ENCODE data around the gene ADAMTSL1. TPM values are rescaled to one million over a fixed set of nuclear protein-coding genes. Genes with fewer than 3 reads are reported as not detected.
"Not testable (repeated sequence)": the region's sequence is repeated elsewhere in the genome, so short reads cannot be mapped to it uniquely, and the experiment has no call there.

Gene ADAMTSL1
- total RNA-seq, 4 donors from 2014 or later = 2.8 to 26.4 (median 9.4) TPM

GRCh38 chr9:18869725-18870124, 395.8 kb downstream of the ADAMTSL1 start:
- H3K4me3 ChIP-seq = no peak overlapping the region
- H3K27ac ChIP-seq = no peak overlapping the region
- H3K36me3 ChIP-seq = no peaks in the 10 kb centered on the region
- DNase-seq = no peak
- no peaks in the 10 kb centered on the region for H3K27me3 ChIP-seq
- H3K9me3 ChIP-seq = no peaks in the 10 kb centered on the region
- TF ChIP-seq POLR2A (IDR thresholded peaks at IDR 0.05) (no peak), CTCF (IDR thresholded peaks at IDR 0.05) (no peak)
- H3K4me1 ChIP-seq = no peaks in the 10 kb centered on the region

- H3K4me1 ChIP-seq = no peaks in the 10 kb centered on the region
- H3K4me3 ChIP-seq = no peak overlapping the region
- DNase-seq = no peak
- no peaks in the 10 kb centered on the region for H3K27me3 ChIP-seq
- H3K27ac ChIP-seq = no peak overlapping the region
- TF ChIP-seq POLR2A (IDR thresholded peaks at IDR 0.05) (no peak), CTCF (IDR thresholded peaks at IDR 0.05) (no peak)
- no peaks in the 10 kb centered on the region for H3K36me3 ChIP-seq
- no peaks in the 10 kb centered on the region for H3K9me3 ChIP-seq
Observed at GRCh38 chr9:18874069-18874468, 400.1 kb downstream of the ADAMTSL1 start.

GRCh38 chr9:18874990-18875389, 401.0 kb downstream of the ADAMTSL1 start:
- H3K27ac ChIP-seq, DNase-seq, H3K27me3 ChIP-seq, H3K4me3 ChIP-seq, H3K36me3 ChIP-seq, H3K9me3 ChIP-seq, H3K4me1 ChIP-seq: not testable (repeated sequence)

GRCh38 chr9:18877984-18878383, 404.0 kb downstream of the ADAMTSL1 start:
- Histone ChIP-seq H3K27me3 (no peaks in the 10 kb centered on the region), H3K27ac (no peak overlapping the region), H3K4me3 (no peak overlapping the region), H3K4me1 (no peaks in the 10 kb centered on the region), H3K36me3 (no peaks in the 10 kb centered on the region), H3K9me3 (no peaks in the 10 kb centered on the region)
- DNase-seq = no peak
- TF ChIP-seq POLR2A (IDR thresholded peaks at IDR 0.05) (no peak), CTCF (IDR thresholded peaks at IDR 0.05) (no peak)

- H3K9me3 ChIP-seq = no peaks in the 10 kb centered on the region
- no peaks in the 10 kb centered on the region for H3K36me3 ChIP-seq
- no peak for TF ChIP-seq POLR2A (IDR thresholded peaks at IDR 0.05)
- TF ChIP-seq CTCF (IDR thresholded peaks at IDR 0.05) = no peak
- DNase-seq = no peak
- H3K27me3 ChIP-seq = no peaks in the 10 kb centered on the region
- no peak overlapping the region for H3K27ac ChIP-seq
- no peak overlapping the region for H3K4me3 ChIP-seq
- H3K4me1 ChIP-seq = no peaks in the 10 kb centered on the region
Observed at GRCh38 chr9:18881758-18882157, 407.8 kb downstream of the ADAMTSL1 start.

GRCh38 chr9:18887546-18887945, 413.6 kb downstream of the ADAMTSL1 start:
- Histone ChIP-seq H3K27me3 (no peaks in the 10 kb centered on the region), H3K4me1 (no peaks in the 10 kb centered on the region), H3K9me3 (no peaks in the 10 kb centered on the region), H3K4me3 (no peak overlapping the region), H3K36me3 (no peaks in the 10 kb centered on the region), H3K27ac (no peak overlapping the region)
- no peak for DNase-seq
- no peak for TF ChIP-seq POLR2A (IDR thresholded peaks at IDR 0.05)

- no peaks in the 10 kb centered on the region for H3K4me1 ChIP-seq
- H3K36me3 ChIP-seq = no peaks in the 10 kb centered on the region
- no peak for DNase-seq
- no peaks in the 10 kb centered on the region for H3K9me3 ChIP-seq
- TF ChIP-seq CTCF (IDR thresholded peaks at IDR 0.05) (no peak), POLR2A (IDR thresholded peaks at IDR 0.05) (no peak)
- no peak overlapping the region for H3K4me3 ChIP-seq
- no peaks in the 10 kb centered on the region for H3K27me3 ChIP-seq
- H3K27ac ChIP-seq = no peak overlapping the region
Observed at GRCh38 chr9:18888290-18888689, 414.3 kb downstream of the ADAMTSL1 start.
